ENCODE measurements around the gene EPHB1.

The EPHB1 gene

DNA sequence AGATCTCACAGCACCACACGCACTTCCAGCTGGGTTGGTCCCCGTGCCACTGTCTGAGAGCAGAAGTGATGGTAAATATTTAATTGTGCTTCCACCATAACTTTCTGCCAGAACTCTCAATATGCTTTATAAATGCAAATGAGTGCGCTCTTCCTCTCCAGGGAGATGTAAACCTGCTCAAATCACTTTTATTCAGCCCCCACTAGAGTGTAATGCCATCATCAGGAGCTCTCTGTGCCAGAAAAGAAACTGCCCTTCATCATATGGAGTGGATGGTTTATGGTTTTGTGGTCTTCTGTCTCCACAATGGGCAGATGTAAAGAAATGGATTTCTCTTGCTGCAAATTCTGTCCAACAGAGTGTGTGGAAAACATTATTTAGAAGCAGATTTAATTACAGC is 127.0 kb downstream of the EPHB1 start:
- DNase-seq, result no peak

DNA sequence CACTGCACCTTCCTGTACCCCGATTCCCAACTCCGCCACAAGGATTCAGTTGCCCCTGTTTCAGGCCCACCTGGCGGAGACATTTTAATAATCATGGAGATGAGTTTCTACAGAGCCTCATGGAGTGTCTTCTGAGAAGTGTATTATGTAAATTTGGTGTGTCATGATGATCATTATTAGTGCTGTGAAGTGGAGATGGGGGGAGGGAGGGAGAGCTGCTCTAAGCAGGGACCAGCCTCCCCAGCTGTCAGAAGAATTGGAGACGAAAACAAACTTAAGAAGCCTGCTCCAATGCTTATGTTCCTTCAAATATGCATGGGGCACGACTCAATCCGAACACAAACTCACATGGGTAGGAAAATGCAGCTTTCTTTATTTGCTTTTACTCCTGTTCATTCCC is 127.8 kb downstream of the EPHB1 start:
- no peak for DNase-seq

DNA sequence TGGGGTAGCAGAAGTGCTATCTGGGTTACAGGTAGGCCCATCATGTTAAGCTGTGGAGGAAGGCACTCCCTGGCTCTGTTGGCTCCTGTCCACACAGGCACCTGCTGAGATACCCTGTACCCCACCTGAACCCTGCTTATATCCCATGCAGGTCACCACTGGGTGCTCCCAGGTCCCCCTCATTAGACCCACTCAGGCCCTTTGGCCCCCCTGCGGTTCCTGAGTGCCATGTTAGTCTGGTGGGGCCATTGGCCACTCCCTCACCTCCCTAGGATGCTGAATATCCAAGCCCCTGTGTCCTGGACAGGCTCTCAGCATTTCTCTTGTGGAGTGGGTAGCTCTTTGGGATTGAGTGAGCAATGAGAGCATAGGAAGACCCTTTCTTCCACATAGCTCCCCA is 128.2 kb downstream of the EPHB1 start:
- no peak for DNase-seq

DNA sequence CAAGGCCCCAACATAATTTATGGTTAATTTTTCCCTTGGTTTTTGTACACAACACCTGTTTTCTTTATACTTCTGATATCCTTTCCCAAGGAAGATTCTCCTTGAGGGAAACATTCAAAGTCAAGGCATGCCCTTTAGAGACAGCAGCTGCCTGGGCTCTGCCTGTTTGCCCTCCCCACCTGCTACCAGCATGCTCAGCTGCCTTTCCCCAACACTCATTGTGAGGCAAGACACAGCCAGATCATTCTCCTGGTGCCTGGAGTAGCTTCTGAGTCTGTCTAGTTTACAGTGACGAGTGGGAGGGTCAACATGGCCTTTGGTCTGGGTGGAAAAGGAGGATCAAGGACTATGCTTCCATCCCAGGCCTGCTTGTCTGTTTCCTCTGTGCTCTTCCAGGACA is 132.5 kb downstream of the EPHB1 start:
- DNase-seq, result no peak

DNA sequence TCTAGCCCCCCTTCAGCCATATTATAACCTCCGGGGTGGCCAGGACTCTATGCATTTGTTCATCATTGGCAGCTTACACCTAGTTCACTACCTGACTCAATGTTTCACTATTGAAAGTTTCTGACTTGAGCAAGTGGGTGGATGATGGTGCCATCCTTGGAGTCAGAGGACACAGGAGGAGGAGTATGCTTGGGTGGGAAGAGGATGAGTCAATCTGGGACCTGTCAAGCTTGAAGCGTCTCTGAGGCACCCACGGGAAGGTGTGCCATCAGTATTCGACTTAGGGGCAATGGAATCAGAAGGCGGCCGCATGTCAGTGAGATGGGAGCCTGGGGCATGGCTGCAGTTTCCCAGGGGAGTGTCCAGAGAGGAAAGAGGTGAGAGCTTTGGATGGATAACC is 133.3 kb downstream of the EPHB1 start:
- no peak for DNase-seq

DNA sequence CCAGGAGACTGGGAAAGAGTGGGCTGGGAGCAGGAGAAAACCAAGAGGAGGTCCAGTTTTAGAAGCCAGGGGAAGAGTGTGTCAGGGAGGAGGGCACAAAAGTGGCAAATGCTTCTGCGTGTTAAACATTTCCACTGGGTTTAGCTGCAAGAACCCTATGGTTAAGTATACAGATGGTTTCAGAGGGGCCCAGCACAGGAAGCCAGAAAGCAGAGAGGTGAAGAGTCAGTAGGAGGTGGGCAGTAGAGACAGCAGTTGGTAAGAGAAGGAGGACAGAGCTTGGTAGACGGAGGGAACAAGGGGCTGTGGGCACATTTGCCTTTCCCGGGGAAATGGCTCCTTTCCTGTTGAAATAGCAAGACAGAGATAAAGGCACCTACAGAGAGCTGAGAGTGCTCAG is 133.8 kb downstream of the EPHB1 start:
- DNase-seq, result no peak

DNA sequence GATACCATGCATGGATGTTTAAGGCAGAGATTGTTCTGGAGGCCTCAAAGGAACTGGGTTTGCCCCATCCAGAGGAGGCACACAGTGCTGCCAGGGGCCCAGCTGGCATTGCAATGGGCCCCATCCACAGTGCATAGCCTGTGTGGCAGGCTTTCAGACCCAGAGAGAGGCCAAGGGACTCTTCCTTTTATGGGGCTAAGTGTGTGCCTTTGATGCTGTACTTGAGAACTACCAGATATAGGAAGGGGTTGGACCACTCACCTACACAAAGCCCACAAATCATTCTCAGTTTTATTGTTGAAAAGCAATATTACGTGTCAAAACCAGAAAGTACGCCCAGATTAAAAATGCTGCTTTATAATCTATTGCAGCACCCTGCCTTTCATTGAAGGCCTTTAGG is 134.9 kb downstream of the EPHB1 start:
- no peak for DNase-seq

DNA sequence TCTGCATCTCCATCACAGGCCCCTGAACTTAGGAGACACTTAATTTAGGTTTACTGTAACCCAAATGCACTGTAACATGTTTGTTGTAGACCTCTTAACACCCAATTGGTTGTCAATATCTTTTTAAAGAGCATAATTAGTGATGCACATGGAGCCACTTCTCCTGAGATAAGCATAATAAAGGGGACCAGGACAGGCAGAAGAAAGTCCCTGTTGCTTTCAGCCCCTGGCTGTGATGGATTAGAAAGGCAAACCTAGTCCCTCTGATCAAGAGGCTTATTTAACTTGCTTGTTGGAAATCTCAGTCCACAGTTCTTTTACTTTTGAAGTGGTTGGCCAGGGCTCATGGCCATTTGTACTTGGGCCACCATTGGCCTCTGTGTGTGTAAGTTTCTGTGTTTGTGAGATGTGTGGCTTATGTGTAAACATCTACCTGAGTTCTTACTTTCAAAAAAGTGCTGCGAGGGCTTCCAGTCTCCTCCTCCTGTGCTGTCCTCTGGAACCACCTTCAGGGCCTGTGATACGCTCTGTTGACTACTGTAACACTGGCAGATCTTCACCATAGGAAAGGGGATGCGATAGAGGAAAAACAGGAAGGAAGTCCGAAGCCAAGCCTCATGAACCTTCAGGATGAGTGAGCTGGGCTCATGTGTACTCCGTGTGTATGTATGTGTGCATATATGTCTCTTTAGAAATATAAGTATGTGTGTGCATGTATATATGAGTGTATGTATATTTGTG is 136.2 kb downstream of the EPHB1 start:
- DNase-seq, result no peak

DNA sequence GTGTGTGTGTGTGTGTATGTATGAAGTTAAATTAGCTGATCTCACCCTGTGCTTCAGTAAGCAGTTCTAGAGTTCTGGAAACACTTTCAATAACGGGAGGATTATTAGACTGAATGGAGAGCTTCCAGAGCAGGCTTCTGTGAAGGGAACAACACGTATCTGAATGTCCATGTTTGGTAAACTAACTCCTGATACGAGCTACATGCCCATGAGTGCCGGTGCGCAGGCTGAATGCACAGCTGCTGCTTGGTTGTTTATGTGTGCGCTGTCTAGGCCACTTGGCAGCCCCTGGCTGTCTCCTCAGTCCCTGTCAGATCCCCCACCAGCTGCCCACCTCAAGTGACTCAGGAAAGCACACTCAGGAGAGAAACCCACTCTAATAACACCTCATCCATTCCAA is 137.0 kb downstream of the EPHB1 start:
- no peak for DNase-seq

DNA sequence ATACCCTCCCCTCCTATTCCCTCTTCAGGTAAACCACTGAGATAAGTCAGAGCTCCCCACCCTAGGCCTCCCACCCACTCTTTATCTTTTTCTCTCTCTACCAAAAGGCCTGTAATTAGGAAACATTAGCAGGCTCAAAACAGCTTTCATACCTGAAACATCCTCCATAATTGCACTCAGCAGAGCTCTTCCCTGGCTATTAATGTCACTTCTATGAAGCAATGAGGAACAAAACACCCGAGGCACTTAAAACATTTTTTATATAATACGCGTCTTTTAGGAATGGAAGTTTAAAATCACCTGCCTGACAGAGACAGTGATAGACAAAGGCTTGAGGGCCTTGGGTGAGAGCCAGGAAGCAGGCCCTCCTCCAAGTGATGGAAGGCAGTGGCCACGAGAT is 138.9 kb downstream of the EPHB1 start:
- no peak for DNase-seq

DNA sequence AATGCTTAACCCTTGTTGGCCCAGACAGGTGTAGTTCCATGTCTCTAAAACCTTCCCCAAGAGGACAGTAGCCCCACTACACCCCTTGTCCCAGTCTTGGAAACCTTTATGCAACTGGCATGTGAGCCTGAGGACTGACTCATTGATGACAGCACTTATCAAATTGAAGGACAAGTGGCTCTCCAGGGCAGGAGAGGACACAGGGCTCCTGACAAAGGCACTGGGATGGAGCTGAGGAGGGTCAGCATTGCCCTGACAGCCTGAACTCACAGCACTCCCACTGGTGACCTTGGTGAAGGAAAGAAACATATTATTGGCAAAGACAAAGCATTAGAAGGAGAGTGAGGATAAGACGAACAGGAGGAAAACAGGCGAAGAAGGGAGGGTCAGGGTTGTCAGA is 139.9 kb downstream of the EPHB1 start:
- DNase-seq, result no peak

DNA sequence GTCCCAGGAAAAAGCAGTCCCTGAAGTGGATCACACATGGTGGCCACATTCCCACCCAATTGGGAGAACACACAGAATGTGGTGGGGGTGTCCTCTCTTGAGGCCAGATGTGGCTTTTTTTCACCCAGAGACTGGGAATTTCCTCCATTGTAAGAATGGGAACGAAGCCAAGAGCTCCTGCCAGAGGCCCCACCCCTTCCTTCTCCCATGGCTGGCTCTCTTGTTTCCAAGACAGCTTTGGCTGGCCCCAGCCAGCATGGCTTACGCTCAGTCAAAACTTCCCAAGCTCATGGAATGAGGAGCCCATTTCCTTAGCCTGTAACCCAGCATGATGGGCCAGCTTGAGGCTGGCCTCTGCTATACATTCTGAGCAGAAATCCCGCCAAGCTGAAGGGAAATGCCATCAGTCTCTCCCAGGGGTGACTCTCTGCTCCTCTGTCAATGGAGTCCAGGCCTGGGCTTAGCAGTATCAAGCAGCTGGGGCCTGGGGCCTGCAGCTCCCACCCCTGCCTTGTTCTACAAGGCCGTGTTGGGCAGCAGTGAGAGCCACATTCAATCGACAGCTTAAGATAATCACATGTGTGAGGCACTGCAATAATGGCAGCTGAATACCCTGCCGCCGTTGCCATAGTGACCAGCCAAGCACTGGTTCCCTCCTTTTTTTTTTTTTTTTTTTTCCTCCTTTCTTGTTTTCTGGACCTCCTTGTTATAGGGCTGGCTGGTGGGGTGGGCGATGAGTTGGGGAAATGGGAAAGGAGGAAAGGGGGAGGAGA is 142.4 kb downstream of the EPHB1 start:
- no peak for DNase-seq

DNA sequence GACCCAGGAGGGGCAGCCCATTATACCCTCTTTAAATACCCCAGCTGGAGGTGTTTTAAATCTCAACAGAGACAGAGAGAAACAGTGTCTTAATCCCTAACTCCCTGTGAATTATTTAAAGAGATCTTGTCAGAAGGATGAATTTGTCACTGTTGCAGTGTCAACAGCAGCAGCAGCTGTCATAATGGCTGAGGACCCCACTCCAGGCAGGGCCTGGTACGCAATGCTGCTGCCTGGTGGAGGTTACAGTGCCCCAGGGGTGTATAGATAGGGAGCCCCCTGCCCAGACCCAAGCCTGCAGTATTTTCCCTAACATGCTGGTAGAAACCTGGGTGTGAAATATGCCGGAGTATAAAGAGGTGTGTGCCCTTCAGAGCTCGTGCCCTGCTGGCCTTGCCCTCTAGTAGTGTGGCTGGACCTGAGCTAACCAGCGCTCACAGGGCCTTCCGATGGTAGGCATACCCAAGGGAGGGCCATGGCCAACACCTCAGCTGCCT is 143.0 kb downstream of the EPHB1 start:
- no peak for DNase-seq

DNA sequence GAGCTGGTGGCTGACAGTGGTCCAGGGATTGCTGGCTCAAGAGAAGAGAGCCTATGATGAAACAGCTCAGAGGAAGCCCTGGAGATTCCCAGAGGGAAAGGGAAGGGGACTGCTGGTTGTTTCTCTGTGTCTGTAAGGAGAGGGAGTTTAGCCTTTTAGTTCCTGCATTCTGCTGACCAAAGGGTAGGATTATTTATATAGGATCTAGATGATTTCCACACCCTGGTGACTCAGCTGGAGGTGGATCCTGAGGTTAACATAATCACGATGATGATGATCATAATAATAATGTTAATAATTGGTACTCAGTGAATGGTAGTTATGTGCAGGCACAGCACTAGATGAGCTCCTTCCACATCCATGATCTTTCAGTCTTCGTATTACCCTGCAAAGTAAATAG is 144.9 kb downstream of the EPHB1 start:
- DNase-seq, result no peak

DNA sequence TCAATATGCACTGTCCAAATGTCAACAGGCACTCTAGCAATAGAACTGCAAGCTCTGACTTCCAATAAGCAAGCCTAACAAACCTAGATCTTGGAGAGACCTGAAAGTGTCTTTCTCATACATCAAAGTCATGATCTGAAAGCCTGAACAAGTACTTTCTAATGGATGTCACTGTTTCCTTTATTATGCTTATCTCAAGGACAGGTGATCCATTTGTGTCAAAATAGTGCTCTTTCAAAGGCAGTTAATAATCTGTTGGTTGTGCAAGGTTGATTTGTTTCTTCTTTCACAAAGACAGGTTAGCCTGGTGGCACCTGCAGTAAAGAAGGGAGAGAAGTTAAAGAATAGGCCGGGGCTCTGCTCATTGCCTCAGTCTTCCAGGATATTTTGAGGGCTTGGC is 146.8 kb downstream of the EPHB1 start:
- DNase-seq, result no peak

DNA sequence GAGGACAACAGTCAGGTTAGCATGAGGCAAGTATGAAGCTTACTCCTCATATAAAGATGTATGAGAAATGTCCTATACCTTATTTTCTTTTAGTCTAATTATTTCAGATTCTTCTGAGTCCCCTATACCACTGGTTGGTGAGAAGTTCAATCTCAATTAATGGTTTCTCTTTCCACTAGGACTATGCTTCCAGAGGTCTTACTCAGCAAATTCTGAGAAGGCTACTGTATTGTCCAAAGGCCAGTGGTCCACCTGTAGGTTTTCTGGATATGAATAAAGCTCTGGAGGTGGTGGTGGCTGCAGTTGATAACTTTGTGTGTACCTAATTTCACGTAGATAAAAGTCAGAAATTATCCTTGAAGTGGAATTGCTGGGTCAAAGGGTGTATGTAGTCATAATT is 149.4 kb downstream of the EPHB1 start:
- no peak for DNase-seq

DNA sequence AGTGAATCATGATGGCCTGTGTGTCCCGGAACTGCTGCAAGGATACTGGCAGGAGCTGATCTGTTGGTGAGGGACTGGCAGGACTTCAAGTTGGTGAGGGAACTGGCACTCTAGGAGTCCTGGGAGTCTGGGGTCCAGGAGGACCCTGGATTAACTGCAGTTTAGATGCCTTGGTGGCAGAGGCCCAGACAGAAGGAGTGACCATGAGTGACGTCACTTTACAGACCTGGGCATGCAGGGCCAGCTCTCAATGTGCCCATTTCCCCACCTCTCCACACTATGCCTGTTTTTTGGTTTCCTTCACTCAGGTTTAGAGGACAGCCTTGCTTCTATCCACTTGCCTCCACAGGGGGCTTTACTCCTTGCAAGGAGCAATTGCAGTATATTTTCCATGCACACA is 154.1 kb downstream of the EPHB1 start:
- DNase-seq, result no peak

DNA sequence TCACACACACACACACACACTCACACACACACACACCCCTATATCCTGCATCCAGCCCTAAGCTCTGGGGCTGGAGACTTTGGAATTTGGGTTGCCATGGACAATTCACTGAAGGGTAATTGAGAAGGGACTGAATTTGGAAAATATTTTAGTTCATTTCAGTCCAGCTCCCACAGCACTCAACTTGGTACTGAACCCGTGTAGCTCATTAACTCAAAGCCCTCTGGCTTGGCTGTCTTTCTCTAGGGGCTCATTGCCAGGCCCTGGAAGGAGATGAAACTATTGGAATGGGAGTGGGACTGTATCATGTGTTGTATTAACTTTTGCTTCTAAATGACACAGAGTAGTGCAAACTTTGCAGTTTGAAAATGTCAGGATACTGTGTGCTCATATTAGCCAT is 157.3 kb downstream of the EPHB1 start:
- DNase-seq, result no peak

DNA sequence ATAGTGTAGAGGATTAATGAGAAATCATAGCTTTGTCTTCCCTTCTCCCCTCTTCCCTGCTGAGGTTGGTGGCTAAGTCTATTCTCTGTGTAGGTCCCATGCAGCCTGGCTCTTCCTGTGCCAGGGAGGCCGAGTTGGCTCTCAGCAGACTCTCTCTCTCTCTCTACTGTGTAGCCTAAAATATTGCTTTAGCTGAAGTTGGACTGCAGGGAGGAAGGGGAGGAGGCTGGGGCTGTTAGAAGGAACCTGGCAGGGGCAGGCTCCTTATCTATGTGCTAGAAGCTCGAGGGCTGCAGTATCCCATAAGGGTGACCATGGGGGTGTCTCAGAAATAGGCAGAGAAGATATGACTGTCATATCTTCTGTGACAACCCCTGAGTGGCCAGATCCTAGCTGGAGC is 160.8 kb downstream of the EPHB1 start:
- DNase-seq, result no peak

DNA sequence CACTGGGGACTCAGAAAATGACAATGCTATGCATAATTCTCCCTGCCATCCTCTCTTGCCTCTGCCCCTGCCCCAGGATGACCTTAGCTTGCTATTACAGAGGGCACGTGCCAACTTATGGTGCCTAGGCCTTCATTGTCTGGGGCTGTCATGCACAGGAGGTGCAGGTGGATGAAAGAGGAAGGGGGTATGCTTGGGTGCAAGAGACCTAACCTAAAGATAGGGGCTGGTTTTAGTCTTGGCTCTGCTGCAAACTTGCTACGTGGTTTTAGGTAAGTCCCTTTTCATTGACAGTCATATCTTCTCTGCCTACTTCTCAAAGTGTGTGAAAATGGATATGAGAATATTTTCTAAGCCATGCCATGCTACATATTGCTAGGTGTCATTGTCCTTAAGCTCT is 161.3 kb downstream of the EPHB1 start:
- DNase-seq, result no peak

DNA sequence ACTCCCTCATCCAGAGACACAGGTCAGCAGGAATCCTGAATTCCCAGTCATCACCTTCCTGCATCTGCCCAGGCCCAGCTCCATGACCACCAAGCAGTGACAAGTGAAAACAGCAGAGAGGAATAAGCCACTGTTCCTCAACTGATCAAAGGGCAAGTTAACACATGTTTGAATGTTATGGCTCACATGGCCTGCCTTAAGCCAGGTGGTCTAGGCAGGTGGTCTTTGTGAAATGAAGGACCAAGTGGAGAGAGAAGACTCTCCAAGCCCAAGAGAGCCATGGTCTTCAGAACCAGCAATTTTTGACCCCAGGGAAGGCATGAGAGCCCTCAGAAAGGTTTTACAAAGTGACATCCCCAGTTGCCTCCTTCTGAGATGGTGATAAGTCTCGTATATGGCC is 161.8 kb downstream of the EPHB1 start:
- DNase-seq, result no peak

DNA sequence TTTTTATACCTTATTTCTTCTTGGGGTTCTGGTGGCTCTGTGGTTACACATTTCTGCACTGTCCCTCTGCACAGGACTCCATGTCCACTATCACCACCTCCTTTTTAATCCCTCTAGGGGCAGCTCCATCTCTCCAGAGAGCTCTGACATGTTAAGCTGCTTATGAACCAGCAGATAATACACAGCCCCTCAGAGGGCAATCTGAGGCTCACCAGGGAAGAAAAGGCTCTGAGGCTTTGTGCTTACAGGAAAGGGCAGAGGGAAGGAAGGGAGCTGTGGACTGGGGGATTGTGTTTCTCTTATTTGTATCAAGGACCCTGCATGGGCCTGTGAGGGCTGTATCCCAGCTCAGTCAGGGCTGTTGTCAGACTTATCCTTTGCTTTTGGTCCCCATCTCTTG is 164.5 kb downstream of the EPHB1 start:
- DNase-seq, result no peak

DNA sequence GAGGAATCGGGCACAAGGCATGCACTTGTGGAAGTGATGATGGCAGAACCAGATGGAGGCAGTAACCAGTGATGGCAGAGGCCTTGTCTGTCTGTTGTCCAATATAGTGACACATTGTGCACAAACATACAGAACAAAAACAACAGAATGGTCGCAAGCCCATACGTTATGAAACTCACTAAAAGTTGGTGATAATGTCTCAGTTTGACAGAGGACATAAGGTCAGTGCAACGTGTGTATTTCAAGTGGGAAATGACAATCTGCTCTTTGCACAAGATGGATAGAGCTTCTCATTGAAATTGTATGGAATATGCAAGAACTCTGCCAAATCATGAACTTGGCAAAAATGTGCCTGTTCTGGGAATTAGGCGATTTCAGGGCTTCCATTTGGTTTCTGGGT is 169.2 kb downstream of the EPHB1 start:
- no peak for DNase-seq

DNA sequence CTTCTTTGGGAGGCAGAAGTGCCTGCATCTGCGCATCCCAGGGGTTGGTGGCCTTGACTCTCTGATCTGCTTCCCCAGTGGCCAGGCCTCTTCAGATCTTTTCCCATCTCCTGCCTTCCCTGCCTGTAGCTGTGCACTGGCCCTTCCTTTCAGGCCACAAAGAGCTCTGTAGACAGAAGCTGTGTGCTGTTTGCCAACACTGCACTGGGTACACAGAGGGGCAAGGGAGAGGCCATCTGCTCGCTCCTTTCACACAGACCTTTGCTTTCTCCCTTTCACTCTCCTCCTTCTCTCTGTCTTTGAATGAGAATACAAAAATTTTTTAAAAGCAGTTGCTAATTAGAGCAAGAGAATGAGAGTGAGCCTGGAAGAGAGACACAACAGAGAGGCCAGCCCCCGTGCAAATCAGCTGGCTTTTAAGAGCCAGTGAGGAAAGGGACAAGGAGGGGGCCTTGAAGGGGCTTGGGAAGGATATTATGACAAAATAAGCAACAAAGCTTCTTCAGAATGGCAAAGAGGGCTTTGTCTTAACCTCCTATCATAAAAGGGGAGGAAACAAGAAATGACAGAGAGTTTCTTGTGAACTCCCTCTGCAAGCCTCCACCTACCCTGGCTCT is 170.9 kb downstream of the EPHB1 start:
- DNase-seq, result no peak

Data from activated CD8-positive, alpha-beta memory T cell treated with anti-CD3 and anti-CD28 coated beads for 24 hours (primary cell).